Astrocyte (in vitro differentiated cells and primary cell): ENCODE results near the gene CDH13.

ENCODE experiments used
- CTCF ChIP-seq: IDR thresholded peaks from 2 replicates; pipeline ENCODE4 v1.5.1; 2011; ENCODE audit warnings: low read depth, mild to moderate bottlenecking, inconsistent platforms, low read length, moderate library complexity; ENCODE audit not compliant: insufficient read depth
- EZH2 ChIP-seq: IDR thresholded peaks from 2 replicates; pipeline ENCODE4 v1.6.1; 2012; ENCODE audit warnings: mild to moderate bottlenecking, low read length, inconsistent platforms; ENCODE audit not compliant: insufficient read depth

GRCh38 chr16:83068686-83069085, 441.9 kb downstream of the CDH13 start:
- TF ChIP-seq CTCF (peak; percentile 20), EZH2 (no peak)
